Activated T-cell treated with anti-CD3 and anti-CD28 coated beads for 1 hour (primary cell): ENCODE data around the gene ASIC2.

Experiments
- DNase-seq: peaks from one replicate; pipeline ENCODE4 v3.0.0-alpha.2; 2020; ENCODE audit warnings: low read depth

The ASIC2 gene

GRCh38 chr17:33113991-33114370 lies 179.1 kb downstream of the ASIC2 start:
- no peak for DNase-seq

- no peak for DNase-seq
Measured at GRCh38 chr17:33113276-33113990, 179.7 kb downstream of the ASIC2 start.

GRCh38 chr17:33112763-33113162 lies 180.3 kb downstream of the ASIC2 start:
- DNase-seq = no peak

GRCh38 chr17:33109336-33110072 lies 183.6 kb downstream of the ASIC2 start:
- no peak for DNase-seq

GRCh38 chr17:33106525-33107165 lies 186.4 kb downstream of the ASIC2 start:
- no peak for DNase-seq

GRCh38 chr17:33105911-33106310 lies 187.2 kb downstream of the ASIC2 start:
- DNase-seq = no peak

- no peak for DNase-seq
Measured at GRCh38 chr17:33099906-33100305, 193.2 kb downstream of the ASIC2 start.

GRCh38 chr17:33099252-33099651 lies 193.8 kb downstream of the ASIC2 start:
- no peak for DNase-seq

- DNase-seq = no peak
Measured at GRCh38 chr17:33097411-33097810, 195.7 kb downstream of the ASIC2 start.

GRCh38 chr17:33096161-33096560 lies 196.9 kb downstream of the ASIC2 start:
- no peak for DNase-seq

- DNase-seq = no peak
Measured at GRCh38 chr17:33091271-33091670, 201.8 kb downstream of the ASIC2 start.

GRCh38 chr17:33090806-33091205 lies 202.3 kb downstream of the ASIC2 start:
- no peak for DNase-seq

- no peak for DNase-seq
Measured at GRCh38 chr17:33086878-33087277, 206.2 kb downstream of the ASIC2 start.

GRCh38 chr17:33086041-33086440 lies 207.1 kb downstream of the ASIC2 start:
- DNase-seq = no peak

- DNase-seq = no peak
Measured at GRCh38 chr17:33085256-33085655, 207.8 kb downstream of the ASIC2 start.

- no peak for DNase-seq
Measured at GRCh38 chr17:33084755-33085154, 208.3 kb downstream of the ASIC2 start.

GRCh38 chr17:33082529-33083173 lies 210.4 kb downstream of the ASIC2 start:
- DNase-seq = no peak

- no peak for DNase-seq
Measured at GRCh38 chr17:33080091-33080490, 213.0 kb downstream of the ASIC2 start.

- no peak for DNase-seq
Measured at GRCh38 chr17:33079201-33079600, 213.9 kb downstream of the ASIC2 start.

GRCh38 chr17:33076979-33077378 lies 216.1 kb downstream of the ASIC2 start:
- no peak for DNase-seq

GRCh38 chr17:33073416-33073815 lies 219.7 kb downstream of the ASIC2 start:
- no peak for DNase-seq

- no peak for DNase-seq
Measured at GRCh38 chr17:33072421-33073161, 220.5 kb downstream of the ASIC2 start.
